Tibial nerve (tissue), 4 donors: ENCODE results near the gene ZNF425. TPM values are rescaled to one million over a fixed set of nuclear protein-coding genes. Genes with fewer than 3 reads are reported as not detected.

Source experiments
- DNase-seq, 2 donors: peaks; one replicate each; pipeline ENCODE4 v3.0.0-alpha.2; 2019; ENCODE audit warnings: low spot score in 2 of 2
- H3K27ac ChIP-seq, 4 donors: fragments of 200-600 bp; sonication (generic) in 3 of 4; one replicate each; pipeline ENCODE4 v1.5.1; 2017 to 2019; ENCODE audit warnings: mild to moderate bottlenecking in 1 of 4
- H3K27me3 ChIP-seq, 2 donors: fragments of 200-600 bp; sonication (generic) in 1 of 2; one replicate each; pipeline versions ENCODE4 v1.5.1 to v1.6.0; 2017 to 2019
- H3K36me3 ChIP-seq, 3 donors: fragments of 200-600 bp; sonication (generic); one replicate each; pipeline ENCODE4 v1.5.1; 2018 to 2019
- H3K4me1 ChIP-seq, 4 donors: fragments of 200-600 bp; sonication (generic) in 3 of 4; one replicate each; pipeline ENCODE4 v1.5.1; 2017 to 2019
- H3K4me3 ChIP-seq, 4 donors: fragments of 200-600 bp; sonication (generic) in 3 of 4; one replicate each; pipeline ENCODE4 v1.5.1; 2017 to 2019; ENCODE audit warnings: mild to moderate bottlenecking in 1 of 4, moderate library complexity in 1 of 4
- H3K9me3 ChIP-seq, 4 donors: fragments of 200-600 bp; sonication (generic) in 3 of 4; one replicate each; pipeline ENCODE4 v1.5.1; 2017 to 2019
- EP300 ChIP-seq, 2 donors: sonication (generic); formaldehyde crosslinking; IDR thresholded peaks; one replicate each; pipeline ENCODE4 v1.6.1; 2017; ENCODE audit warnings: antibody characterized with exemption in 2 of 2, mild to moderate bottlenecking in 1 of 2
- POLR2A ChIP-seq, 2 donors: fragments of 450-650 bp; IDR thresholded peaks; one replicate each; pipeline ENCODE4 v1.6.1; 2017; ENCODE audit warnings: antibody characterized with exemption in 2 of 2, mild to moderate bottlenecking in 2 of 2, moderate library complexity in 2 of 2
- WGBS, 2 donors: methylation state at CpG; one replicate each; pipeline ENCODE4 v1.1.5; 2018; 5-methylcytosine and 5-hydroxymethylcytosine counted together
- total RNA-seq, 4 donors: library from RNA; depleted of rRNA; stranded (reverse); fragments of >200 nt; gene quantifications; one replicate each; pipeline ENCODE4 v1.1.0, GENCODE V29; 2016
- TF ChIP-seq, protein P1 (sequence below), 5 experiments: fragments of 200-600 bp in 3 of 5; fragments of 450-650 bp in 2 of 5; sonication (generic) in 3 of 5; IDR thresholded peaks; one replicate each; pipeline ENCODE4 v1.5.1; 2016 to 2019; ENCODE audit warnings: antibody characterized with exemption in 5 of 5, mild to moderate bottlenecking in 3 of 5, moderate library complexity in 2 of 5

The ZNF425 gene
- total RNA-seq, 4 donors from 2014 or later = 1.9 to 10.9 (median 4.6) TPM

- TF ChIP-seq EP300 (IDR thresholded peaks at IDR 0.05) (no peak), POLR2A (IDR thresholded peaks at IDR 0.05) (no peak)
- TF ChIP-seq, protein P1, sequence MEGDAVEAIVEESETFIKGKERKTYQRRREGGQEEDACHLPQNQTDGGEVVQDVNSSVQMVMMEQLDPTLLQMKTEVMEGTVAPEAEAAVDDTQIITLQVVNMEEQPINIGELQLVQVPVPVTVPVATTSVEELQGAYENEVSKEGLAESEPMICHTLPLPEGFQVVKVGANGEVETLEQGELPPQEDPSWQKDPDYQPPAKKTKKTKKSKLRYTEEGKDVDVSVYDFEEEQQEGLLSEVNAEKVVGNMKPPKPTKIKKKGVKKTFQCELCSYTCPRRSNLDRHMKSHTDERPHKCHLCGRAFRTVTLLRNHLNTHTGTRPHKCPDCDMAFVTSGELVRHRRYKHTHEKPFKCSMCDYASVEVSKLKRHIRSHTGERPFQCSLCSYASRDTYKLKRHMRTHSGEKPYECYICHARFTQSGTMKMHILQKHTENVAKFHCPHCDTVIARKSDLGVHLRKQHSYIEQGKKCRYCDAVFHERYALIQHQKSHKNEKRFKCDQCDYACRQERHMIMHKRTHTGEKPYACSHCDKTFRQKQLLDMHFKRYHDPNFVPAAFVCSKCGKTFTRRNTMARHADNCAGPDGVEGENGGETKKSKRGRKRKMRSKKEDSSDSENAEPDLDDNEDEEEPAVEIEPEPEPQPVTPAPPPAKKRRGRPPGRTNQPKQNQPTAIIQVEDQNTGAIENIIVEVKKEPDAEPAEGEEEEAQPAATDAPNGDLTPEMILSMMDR (IDR thresholded peaks at IDR 0.05) = no peak
- WGBS, 2 donors = 80 to 89% methylated on average over 2 of the region's 2 CpGs
- Histone ChIP-seq H3K4me3 (no peak overlapping the region), H3K4me1 (peaks cover 0 to 30% (median 3%) of the 10 kb centered on the region in 4 donors), H3K27ac (no peak overlapping the region), H3K36me3 (peaks cover 0 to 45% (median 0%) of the 10 kb centered on the region in 3 donors), H3K9me3 (no peaks in the 10 kb centered on the region), H3K27me3 (no peaks in the 10 kb centered on the region)
- DNase-seq = no peak
Observed at GRCh38 chr7:149153346-149153745, 27.2 kb upstream of the ZNF425 start.

DNA sequence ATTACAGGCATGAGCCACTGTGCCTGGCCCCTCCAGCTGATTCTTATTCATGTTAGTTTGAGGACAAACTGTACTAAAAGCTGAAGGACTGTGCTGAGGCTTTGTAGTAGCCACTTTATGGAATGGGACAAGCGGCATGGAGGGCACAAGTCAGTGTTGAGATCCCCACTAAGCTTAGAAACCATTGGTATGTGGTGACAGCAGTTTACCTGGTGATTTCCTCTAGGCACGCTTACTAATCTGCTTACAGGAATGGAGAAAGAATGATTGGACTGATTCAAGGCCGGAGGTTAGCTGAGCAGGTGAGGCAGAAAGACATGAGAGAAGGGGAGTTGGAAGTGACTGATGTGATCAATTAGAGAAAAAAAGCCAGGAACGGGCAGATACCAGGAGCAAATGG lies 24.9 kb upstream of the ZNF425 start:
- Histone ChIP-seq H3K27me3 (no peaks in the 10 kb centered on the region), H3K27ac (no peak overlapping the region), H3K36me3 (peaks cover 0 to 23% (median 0%) of the 10 kb centered on the region in 3 donors), H3K4me3 (no peak overlapping the region), H3K4me1 (peaks cover 0 to 40% (median 7%) of the 10 kb centered on the region in 4 donors), H3K9me3 (no peaks in the 10 kb centered on the region)
- TF ChIP-seq POLR2A (IDR thresholded peaks at IDR 0.05) = no peak
- TF ChIP-seq, protein P1 (IDR thresholded peaks at IDR 0.05) = no peak
- TF ChIP-seq EP300 (IDR thresholded peaks at IDR 0.05) = no peak
- 67 to 87% methylated on average over 4 of the region's 4 CpGs for WGBS, 2 donors
- DNase-seq = no peak

GRCh38 chr7:149147752-149148653 lies 21.9 kb upstream of the ZNF425 start:
- no peaks in the 10 kb centered on the region for H3K36me3 ChIP-seq
- 0% methylated on average over 7 to 61 of the region's 86 CpGs for WGBS, 2 donors
- H3K27ac ChIP-seq = peak overlapping the region; percentile 64 to 91 (median 88)
- no peaks in the 10 kb centered on the region for H3K9me3 ChIP-seq
- H3K4me3 ChIP-seq = peak overlapping the region; percentile 84 to 97 (median 90)
- TF ChIP-seq, protein P1 (IDR thresholded peaks at IDR 0.05) = no peak
- TF ChIP-seq EP300 (IDR thresholded peaks at IDR 0.05) = peak in 1 of 2 donors; percentile 10
- H3K4me1 ChIP-seq = peaks cover 0 to 33% (median 7%) of the 10 kb centered on the region in 4 donors
- peak in 1 of 2 donors; percentile 14 for DNase-seq
- no peaks in the 10 kb centered on the region for H3K27me3 ChIP-seq

DNA sequence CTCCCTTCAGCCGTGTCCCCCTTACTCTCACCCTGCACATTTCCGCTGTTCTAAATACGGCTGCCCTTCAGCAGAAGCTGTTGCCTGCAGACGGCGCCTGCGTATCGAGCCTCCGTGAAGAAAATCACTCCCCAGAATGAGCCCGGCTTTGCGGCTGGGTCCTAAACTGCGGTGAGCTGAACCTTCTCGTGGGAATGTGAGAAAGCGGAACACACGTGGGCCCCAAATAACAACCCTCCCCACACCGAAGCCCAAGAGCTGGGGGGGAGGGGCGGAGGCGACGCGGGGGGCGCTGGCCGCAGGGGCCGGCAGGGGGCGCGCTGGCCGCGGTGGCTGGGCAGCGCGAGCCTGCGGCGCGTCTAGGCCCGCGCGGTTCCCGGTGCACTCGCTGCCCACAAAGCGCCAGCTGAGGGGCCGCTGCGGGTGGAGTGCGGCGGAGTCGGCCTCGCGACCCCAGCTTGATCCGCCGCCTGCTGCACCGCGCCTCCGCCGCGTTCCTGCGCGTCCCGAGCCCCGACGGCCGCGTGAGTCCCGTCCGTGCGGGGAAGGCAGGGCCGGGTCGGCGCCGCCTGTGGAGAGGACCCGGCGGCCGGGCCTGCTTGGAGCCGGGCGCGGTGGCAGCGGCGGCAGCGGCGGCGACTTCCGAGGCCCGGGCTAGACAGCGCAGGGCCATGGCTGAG lies 21.1 kb upstream of the ZNF425 start, which contains the start of gene ZNF398:
Gene ZNF398, plus strand, starts transcription at position 382 of the 680 bp plus-strand sequence. Its CDS starts 290 bp downstream, at position 672.
- H3K4me1 ChIP-seq = peaks cover 0 to 33% (median 7%) of the 10 kb centered on the region in 4 donors
- peak within 1 kb of the TSS; percentile 64 to 91 (median 88) for H3K27ac ChIP-seq
- no peaks in the 10 kb centered on the region for H3K27me3 ChIP-seq
- DNase-seq = peak; percentile 43 to 44
- TF ChIP-seq, protein P1 (IDR thresholded peaks at IDR 0.05) = peak; percentile 74 to 99 (median 93)
- TF ChIP-seq EP300 (IDR thresholded peaks at IDR 0.05) (peak in 1 of 2 donors; percentile 29), POLR2A (IDR thresholded peaks at IDR 0.05) (no peak)
- H3K36me3 ChIP-seq = no peaks in the 10 kb centered on the region
- H3K9me3 ChIP-seq = no peaks in the 10 kb centered on the region
- H3K4me3 ChIP-seq = peak within 1 kb of the TSS; percentile 84 to 97 (median 90)
- 0 to 2% methylated on average over 16 to 73 of the region's 79 CpGs for WGBS, 2 donors
